K562 (cell line): ENCODE results near the gene PACC1. TPM values are rescaled to one million over a fixed set of nuclear protein-coding genes. Genes with fewer than 3 reads are reported as not detected.
A peak's percentile ranks its signal among the peaks of the same experiment; 100 is the strongest.

Source experiments
- BCOR ChIP-seq: fragments of 450-650 bp; IDR thresholded peaks from 2 replicates; pipeline ENCODE4 v1.6.1; 2016
- EGR1 ChIP-seq: fragments of 450-650 bp; conservative IDR thresholded peaks from 2 replicates; pipeline ENCODE4 v1.6.1; 2017; ENCODE audit warnings: mild to moderate bottlenecking
- KDM1A ChIP-seq, 2 experiments: fragments of 450-650 bp; IDR thresholded peaks; 2 replicates each; pipeline ENCODE4 v1.6.1; 2016; ENCODE audit warnings: mild to moderate bottlenecking in 2 of 2
- LEF1 ChIP-seq: fragments of 450-650 bp; IDR thresholded peaks from 2 replicates; pipeline ENCODE4 v1.6.1; 2016; ENCODE audit warnings: mild to moderate bottlenecking
- MTA2 ChIP-seq: fragments of 450-650 bp; IDR thresholded peaks from 2 replicates; pipeline ENCODE4 v1.6.1; 2016; ENCODE audit warnings: low read depth
- NR4A1 ChIP-seq, 2 experiments: fragments of 250-450 bp in 1 of 2; fragments of 450-650 bp in 1 of 2; sonication (Bioruptor Pico) in 1 of 2; IDR thresholded peaks; 2 replicates each; pipeline versions ENCODE4 v1.4.0 to v1.6.1; 2016 to 2020; ENCODE audit warnings: mild to moderate bottlenecking in 2 of 2, missing compliant biosample characterization in 1 of 2, missing genetic modification characterization in 1 of 2, moderate library complexity in 1 of 2
- RBM25 ChIP-seq: fragments of 200-400 bp; formaldehyde crosslinking; IDR thresholded peaks from 2 replicates; pipeline ENCODE4 v1.6.1; 2018; ENCODE audit warnings: low read length, low read depth, moderate library complexity; ENCODE audit not compliant: severe bottlenecking
- SMARCA5 ChIP-seq: fragments of 450-650 bp; IDR thresholded peaks from 2 replicates; pipeline ENCODE4 v1.6.1; 2016
- SREBF1 ChIP-seq: fragments of 150-350 bp; IDR thresholded peaks from 2 replicates; pipeline ENCODE4 v1.6.1; 2014; ENCODE audit warnings: antibody characterized with exemption, low read depth, low read length, borderline replicate concordance
- ZFP36 ChIP-seq: fragments of 150-350 bp; IDR thresholded peaks from 2 replicates; pipeline ENCODE4 v1.6.1; 2018; ENCODE audit warnings: low read length, low read depth; ENCODE audit not compliant: partially characterized antibody
- ZNF121 ChIP-seq: sonication (generic); formaldehyde crosslinking; conservative IDR thresholded peaks from 2 replicates; pipeline ENCODE4 v1.8.0; 2022; ENCODE audit warnings: missing genetic modification reagents
- ZNF695 ChIP-seq: fragments of 450-650 bp; formaldehyde crosslinking; IDR thresholded peaks from 2 replicates; pipeline ENCODE4 v1.4.0; 2020; ENCODE audit warnings: mild to moderate bottlenecking, moderate library complexity
- polyA plus RNA-seq, 8 experiments: library from polyadenylated mRNA; depleted of rRNA in 4 of 8; stranded (reverse) in 5 of 8; unstranded in 3 of 8; fragments of >200 nt; fragmentation: Nextera tagmentation in 2 of 8; fragmentation: Illumina TruSeq in 1 of 8; extraction: Ambion mirVana in 2 of 8; extraction: Trizol in 1 of 8; gene quantifications; 2 replicates each; pipeline versions ENCODE4 v1.2.1 to v1.2.3, GENCODE V29; 2011 to 2014; ENCODE audit warnings: inconsistent platforms in 1 of 8, missing spikeins in 1 of 8
- total RNA-seq, 7 experiments: library from RNA; depleted of rRNA in 6 of 7; stranded (reverse); fragments of >200 nt in 6 of 7; fragmentation: Illumina TruSeq in 2 of 7; extraction: Trizol in 2 of 7; gene quantifications; 2 replicates each; pipeline versions ENCODE4 v1.2.1 to v1.2.3, GENCODE V29; 2011 to 2021; ENCODE audit warnings: low replicate concordance in 1 of 7
- TF ChIP-seq, protein P1 (sequence below): fragments of 450-650 bp; formaldehyde crosslinking; IDR thresholded peaks from 2 replicates; pipeline ENCODE4 v1.4.0; 2020; ENCODE audit warnings: mild to moderate bottlenecking, mixed read lengths

The PACC1 gene
- total and polyA plus RNA-seq, 9 of the 15 experiments (the other 6 are each of a cell fraction or from before 2014, with no cell fraction given) = 7.1 to 19.3 (median 14.9) TPM

- TF ChIP-seq ZFP36 (peak; percentile 71), LEF1 (no peak), SREBF1 (no peak), ZNF121 (CRISPR knock-in tag) (0 out of 2 replicates have a peak, but pooled peaks have one; percentile 4), KDM1A (IDR thresholded peaks at IDR 0.05) (peak; percentile 69 to 74; a peak in 3 of 4 replicates), NR4A1 (CRISPR knock-in tag; IDR thresholded peaks at IDR 0.05) (no peak), NR4A1 (tag; IDR thresholded peaks at IDR 0.05) (no peak), EGR1 (no peak), SMARCA5 (0 out of 2 replicates have a peak, but pooled peaks have one; percentile 31), ZNF695 (CRISPR knock-in tag) (no peak), BCOR (peak; percentile 88), MTA2 (no peak), RBM25 (peak; percentile 95)
- TF ChIP-seq, protein P1, sequence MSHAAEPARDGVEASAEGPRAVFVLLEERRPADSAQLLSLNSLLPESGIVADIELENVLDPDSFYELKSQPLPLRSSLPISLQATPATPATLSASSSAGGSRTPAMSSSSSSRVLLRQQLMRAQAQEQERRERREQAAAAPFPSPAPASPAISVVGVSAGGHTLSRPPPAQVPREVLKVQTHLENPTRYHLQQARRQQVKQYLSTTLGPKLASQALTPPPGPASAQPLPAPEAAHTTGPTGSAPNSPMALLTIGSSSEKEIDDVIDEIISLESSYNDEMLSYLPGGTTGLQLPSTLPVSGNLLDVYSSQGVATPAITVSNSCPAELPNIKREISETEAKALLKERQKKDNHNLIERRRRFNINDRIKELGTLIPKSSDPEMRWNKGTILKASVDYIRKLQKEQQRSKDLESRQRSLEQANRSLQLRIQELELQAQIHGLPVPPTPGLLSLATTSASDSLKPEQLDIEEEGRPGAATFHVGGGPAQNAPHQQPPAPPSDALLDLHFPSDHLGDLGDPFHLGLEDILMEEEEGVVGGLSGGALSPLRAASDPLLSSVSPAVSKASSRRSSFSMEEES = no peak
These were observed 20.3 kb upstream of the PACC1 start (continued) for GRCh38 chr1:212434992-212435391.
